GM12864 (cell line): Measurements from ENCODE around the gene KIAA1328.

Experiments used
- DNase-seq: peaks from one replicate; pipeline ENCODE4 v3.0.0-alpha.2; 2011; ENCODE audit warnings: low read depth
- H3K4me3 ChIP-seq: 2 replicates; pipeline ENCODE4 v1.5.1; 2011; ENCODE audit warnings: mild to moderate bottlenecking, low read depth, low read length, control low read depth
- CTCF ChIP-seq: IDR thresholded peaks from 2 replicates; pipeline ENCODE4 v1.5.1; 2011; ENCODE audit warnings: low read depth, mild to moderate bottlenecking, moderate library complexity, low read length, control low read depth, inconsistent platforms; ENCODE audit errors: missing control alignments

KIAA1328 gene

GRCh38 chr18:37225279-37225678, 396.4 kb downstream of the KIAA1328 start:
- TF ChIP-seq CTCF, result no peak
- no peak for DNase-seq
- H3K4me3 ChIP-seq, result no peak overlapping the region

GRCh38 chr18:37230768-37231167, 401.8 kb downstream of the KIAA1328 start:
- no peak for TF ChIP-seq CTCF
- H3K4me3 ChIP-seq, result no peak overlapping the region
- DNase-seq, result no peak

GRCh38 chr18:37231251-37231650, 402.3 kb downstream of the KIAA1328 start:
- TF ChIP-seq CTCF, result no peak
- DNase-seq, result no peak
- H3K4me3 ChIP-seq, result no peak overlapping the region

- DNase-seq, result no peak
- H3K4me3 ChIP-seq, result no peak overlapping the region
- TF ChIP-seq CTCF, result no peak
Observed at GRCh38 chr18:37235583-37235982, 406.7 kb downstream of the KIAA1328 start.

- no peak for TF ChIP-seq CTCF
- H3K4me3 ChIP-seq, result no peak overlapping the region
- no peak for DNase-seq
Observed at GRCh38 chr18:37238282-37239108, 409.6 kb downstream of the KIAA1328 start.

GRCh38 chr18:37242091-37242490, 413.2 kb downstream of the KIAA1328 start:
- DNase-seq, result no peak
- no peak for TF ChIP-seq CTCF
- no peak overlapping the region for H3K4me3 ChIP-seq

- H3K4me3 ChIP-seq, result no peak overlapping the region
- TF ChIP-seq CTCF, result no peak
- DNase-seq, result no peak
Observed at GRCh38 chr18:37242826-37243560, 414.1 kb downstream of the KIAA1328 start.
